ENCODE data around the gene YAE1. TPM values are rescaled to one million over a fixed set of nuclear protein-coding genes. Genes with fewer than 3 reads are reported as not detected.

The YAE1 gene
- total RNA-seq, 1 experiment from 2014 or later, result 21.9 TPM

- TF ChIP-seq FOXP1 (CRISPR knock-in tag; IDR thresholded peaks at IDR 0.05; ENCODE audit: borderline replicate concordance) (no peak), ZNF512 (CRISPR knock-in tag; IDR thresholded peaks at IDR 0.05; ENCODE audit: borderline replicate concordance) (no peak), OVOL2 (CRISPR knock-in tag; IDR thresholded peaks at IDR 0.05; ENCODE audit: borderline replicate concordance) (no peak), CREB1 (CRISPR knock-in tag; IDR thresholded peaks at IDR 0.05) (no peak), NR3C1 (CRISPR knock-in tag; conservative IDR thresholded peaks at IDR 0.05; ENCODE audit: low read depth) (no peak)
Observed at GRCh38 chr7:39602351-39602750, 36.1 kb downstream of the YAE1 start (continued).

GRCh38 chr7:39603924-39604323 lies 37.7 kb downstream of the YAE1 start:
- CTCF ChIA-PET, result interaction anchor here (1.2 kb wide), 1 partner anchor 596 kb away, joined by 4 read pairs; no protein-coding TSS in a partner anchor
- TF ChIP-seq SMAD3 (CRISPR knock-in tag; IDR thresholded peaks at IDR 0.05; ENCODE audit: borderline replicate concordance) (no peak), ZNF396 (CRISPR knock-in tag; IDR thresholded peaks at IDR 0.05; ENCODE audit: borderline replicate concordance) (no peak), ZBTB43 (CRISPR knock-in tag; IDR thresholded peaks at IDR 0.05) (no peak), CREB1 (CRISPR knock-in tag; IDR thresholded peaks at IDR 0.05) (no peak), MYBL2 (CRISPR knock-in tag; IDR thresholded peaks at IDR 0.05) (no peak)
- H3K27me3 Mint-ChIP-seq (ENCODE audit: low read depth), result peaks cover 8% of the 10 kb centered on the region
- H3K4me1 Mint-ChIP-seq, result peaks cover 5% of the 10 kb centered on the region
- H3K27ac Mint-ChIP-seq, result no peak overlapping the region
- H3K36me3 Mint-ChIP-seq, result no peaks in the 10 kb centered on the region
- no peak overlapping the region for H3K4me3 Mint-ChIP-seq
- peaks cover 14% of the 10 kb centered on the region for H3K9me3 Mint-ChIP-seq
- DNase-seq (ENCODE audit: low spot score) (no peak), ATAC-seq (no peak)
- POLR2A ChIA-PET, result no interaction called here

- ATAC-seq (no peak), DNase-seq (ENCODE audit: low spot score) (no peak)
- peaks cover 15% of the 10 kb centered on the region for H3K4me1 Mint-ChIP-seq
- no peak overlapping the region for H3K4me3 Mint-ChIP-seq
- ChIA-PET POLR2A (interaction anchor here (0.9 kb wide), 1 partner anchor 18 kb away, joined by 3 read pairs; the partner anchor contains the start of gene RALA), CTCF (interaction anchor here (0.9 kb wide), 2 partner anchors 18 to 25 kb away, joined by 3 read pairs; partner anchors contain the start of gene RALA)
- TF ChIP-seq ZNF396 (CRISPR knock-in tag; IDR thresholded peaks at IDR 0.05; ENCODE audit: borderline replicate concordance), result no peak
- TF ChIP-seq ZNF219 (CRISPR knock-in tag; IDR thresholded peaks at IDR 0.05; ENCODE audit: borderline replicate concordance), result no peak
- TF ChIP-seq TCF7 (CRISPR knock-in tag; IDR thresholded peaks at IDR 0.05; ENCODE audit: low read depth), result no peak
- no peak for TF ChIP-seq JUN (CRISPR knock-in tag; IDR thresholded peaks at IDR 0.05)
- TF ChIP-seq NR3C1 (CRISPR knock-in tag; conservative IDR thresholded peaks at IDR 0.05; ENCODE audit: low read depth), result no peak
- no peak for TF ChIP-seq HMGXB4 (CRISPR knock-in tag; IDR thresholded peaks at IDR 0.05)
- TF ChIP-seq ATF1 (CRISPR knock-in tag; IDR thresholded peaks at IDR 0.05), result no peak
- no peak for TF ChIP-seq NR1H2 (CRISPR knock-in tag; IDR thresholded peaks at IDR 0.05)
- TF ChIP-seq ZNF532 (CRISPR knock-in tag; IDR thresholded peaks at IDR 0.05; ENCODE audit: borderline replicate concordance), result no peak
- TF ChIP-seq EMX1 (CRISPR knock-in tag; IDR thresholded peaks at IDR 0.05), result no peak
- no peak for TF ChIP-seq ETV6 (CRISPR knock-in tag; IDR thresholded peaks at IDR 0.05)
- TF ChIP-seq E2F5 (CRISPR knock-in tag; IDR thresholded peaks at IDR 0.05), result no peak
- no peak for TF ChIP-seq OVOL2 (CRISPR knock-in tag; IDR thresholded peaks at IDR 0.05; ENCODE audit: borderline replicate concordance)
- no peak for TF ChIP-seq RORB (CRISPR knock-in tag; IDR thresholded peaks at IDR 0.05)
- no peak for TF ChIP-seq ZNF423 (CRISPR knock-in tag; IDR thresholded peaks at IDR 0.05)
- no peak overlapping the region for H3K27ac Mint-ChIP-seq
- H3K27me3 Mint-ChIP-seq (ENCODE audit: low read depth), result peaks cover 18% of the 10 kb centered on the region
- H3K9me3 Mint-ChIP-seq, result peaks cover 14% of the 10 kb centered on the region
- H3K36me3 Mint-ChIP-seq, result no peaks in the 10 kb centered on the region
Observed at GRCh38 chr7:39605087-39605486, 38.9 kb downstream of the YAE1 start.

All from WTC11 (cell line).